Fibroblast of skin of right quadriceps (primary cell): ENCODE measurements around the gene CLN5.
"Not testable (repeated sequence)": the region's sequence is repeated elsewhere in the genome, so short reads cannot be mapped to it uniquely, and the experiment has no call there.

Experiments
- DNase-seq: peaks from one replicate; pipeline ENCODE4 v3.0.0-alpha.2; 2013

The CLN5 gene

DNA sequence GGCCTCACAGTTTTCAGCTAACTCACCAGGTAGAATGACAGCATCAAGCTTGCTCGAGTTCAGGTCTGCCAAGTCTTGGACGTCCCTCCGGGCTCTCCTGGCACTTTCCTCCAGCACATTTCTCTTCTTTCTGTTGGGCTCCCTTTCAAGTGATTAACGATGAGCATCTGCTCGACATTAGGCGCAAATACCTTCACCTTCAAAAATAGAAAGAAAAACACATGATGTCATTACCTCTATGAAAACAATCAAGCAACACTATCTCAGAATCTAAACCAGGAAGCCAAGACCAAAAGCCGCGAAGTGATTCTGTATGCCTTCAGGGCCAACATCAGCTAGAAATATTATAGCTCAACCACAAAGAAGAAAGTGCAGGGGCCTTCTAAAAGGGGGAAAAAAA, 15.4 kb upstream of the CLN5 start:
- DNase-seq: peak; percentile 71

DNA sequence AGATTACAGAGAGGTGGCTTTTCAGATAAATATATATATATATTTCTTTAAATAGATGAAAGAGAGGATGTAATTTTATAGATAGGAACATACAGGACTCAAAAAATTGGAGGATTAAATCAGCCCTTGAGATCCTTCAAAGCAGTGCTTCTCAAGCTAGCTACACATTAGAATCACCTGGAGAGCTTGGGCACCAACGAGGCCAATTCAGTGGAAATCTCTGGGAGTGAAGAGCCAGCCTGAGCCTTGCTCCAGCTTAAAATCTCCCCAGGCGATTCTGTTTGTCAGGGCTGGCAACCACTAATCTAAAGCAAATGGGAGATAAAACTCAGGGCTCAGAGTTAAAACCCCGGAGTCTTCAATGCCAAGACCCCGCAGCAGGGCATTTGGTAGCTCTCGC, 15.0 kb upstream of the CLN5 start:
- no peak for DNase-seq

DNA sequence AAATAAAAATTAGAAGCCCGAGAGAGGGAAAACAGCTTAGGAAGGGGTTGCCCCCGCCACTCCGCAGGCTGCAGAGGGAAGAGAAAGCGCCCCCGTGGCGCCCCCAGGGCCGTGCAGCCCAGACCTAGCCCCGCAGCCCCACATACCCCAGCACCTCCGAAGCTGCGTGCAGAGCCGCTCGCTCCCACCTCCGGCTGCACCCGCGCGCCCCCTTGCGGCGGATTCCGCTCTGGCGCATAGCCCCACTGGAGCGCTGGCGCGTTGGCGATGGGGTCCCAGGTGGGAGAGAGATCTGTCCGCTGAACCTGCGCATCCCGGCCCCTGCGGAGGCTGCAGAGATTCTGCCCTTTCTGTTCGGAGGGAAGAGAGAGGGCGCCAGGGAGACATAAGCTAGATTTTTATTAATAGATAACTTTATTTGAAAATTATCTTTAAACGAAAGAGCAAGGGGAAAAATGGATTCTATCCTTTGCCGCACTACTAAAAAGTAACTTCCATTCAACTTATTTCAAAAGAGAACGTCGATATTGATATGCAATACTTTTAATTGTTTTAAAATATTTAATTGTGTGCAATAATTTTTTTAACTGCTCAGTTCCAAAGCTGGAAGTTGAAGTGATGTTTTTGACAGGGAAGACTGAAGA, 11.7 kb upstream of the CLN5 start:
- DNase-seq: peak; percentile 52

DNA sequence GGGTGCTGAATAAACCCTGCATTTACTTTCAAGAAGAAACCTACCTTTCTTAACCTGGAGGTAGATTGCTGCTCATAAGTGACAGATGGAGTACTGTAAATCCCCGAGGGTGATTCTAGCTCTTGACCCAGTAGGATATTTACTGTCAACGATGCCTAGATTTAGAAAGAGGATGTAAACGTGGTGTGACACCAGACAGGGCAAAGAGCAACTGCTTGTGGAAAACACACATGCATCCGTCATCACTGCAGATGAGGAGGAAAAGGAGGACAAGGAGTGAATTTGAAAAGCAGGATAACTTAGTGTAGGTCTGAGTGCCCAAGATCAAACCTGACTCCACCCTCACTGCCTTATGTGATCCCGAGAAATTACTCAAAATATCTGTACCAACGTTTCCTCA, 9.8 kb upstream of the CLN5 start:
- DNase-seq: no peak

DNA sequence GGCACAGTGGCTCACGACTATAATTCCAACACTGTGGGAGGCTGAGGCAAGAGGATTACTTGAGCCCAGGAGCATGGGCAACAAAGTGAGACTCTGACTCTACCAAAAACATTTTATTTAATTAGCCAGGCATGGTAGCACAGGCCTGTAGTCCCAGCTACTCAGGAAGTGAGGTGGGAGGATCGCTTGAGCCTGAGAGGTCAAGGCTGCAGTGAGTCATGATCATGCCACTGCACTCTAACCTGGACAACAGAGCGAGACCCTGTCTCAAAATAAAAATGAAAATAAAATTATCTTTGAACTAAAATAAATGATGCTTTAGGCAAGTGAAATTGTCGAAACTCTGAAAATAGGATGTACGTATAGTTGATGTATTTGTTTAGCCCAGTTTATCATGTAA, 8.2 kb upstream of the CLN5 start:
- no peak for DNase-seq

DNA sequence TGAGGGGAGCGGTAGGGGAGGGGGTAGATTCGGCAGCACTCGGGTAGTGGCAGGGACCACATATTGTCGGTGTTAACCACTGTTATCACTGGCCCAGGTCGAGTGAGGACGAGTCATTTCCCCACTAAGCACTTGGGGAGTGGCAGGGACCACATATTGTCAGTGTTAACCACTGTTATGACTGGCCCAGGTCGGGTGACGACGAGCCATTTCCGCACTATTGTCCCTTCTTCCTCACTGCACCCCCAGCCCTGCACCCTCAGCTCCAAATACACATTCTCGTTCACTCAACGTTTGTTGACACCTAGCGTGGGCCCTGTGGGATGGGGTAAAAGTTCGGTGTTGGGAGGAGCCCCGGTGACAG, 467 bp upstream of the CLN5 start:
- no peak for DNase-seq

DNA sequence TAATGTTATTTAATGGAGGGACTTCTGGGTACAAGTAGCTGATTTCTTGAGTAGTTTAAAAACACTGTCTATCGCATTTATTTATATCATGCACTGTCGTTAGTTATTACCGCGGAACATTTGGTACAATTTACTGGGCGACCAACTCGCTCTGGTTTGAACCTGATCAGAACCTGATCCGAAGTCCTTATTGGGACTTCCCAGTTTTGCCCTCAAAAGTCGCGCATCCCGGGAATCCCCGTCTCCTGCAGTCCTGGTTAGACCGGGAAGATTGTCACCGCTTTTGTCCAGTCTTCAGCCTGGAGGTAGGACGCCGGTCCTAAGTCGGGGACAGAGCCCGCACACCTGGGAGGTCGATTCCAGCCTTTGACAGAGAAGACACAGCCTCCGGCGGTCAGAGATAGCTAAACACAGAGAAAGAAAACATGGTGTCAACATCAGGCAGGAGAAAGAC, 694 bp downstream of the CLN5 start:
- DNase-seq: peak; percentile 9

DNA sequence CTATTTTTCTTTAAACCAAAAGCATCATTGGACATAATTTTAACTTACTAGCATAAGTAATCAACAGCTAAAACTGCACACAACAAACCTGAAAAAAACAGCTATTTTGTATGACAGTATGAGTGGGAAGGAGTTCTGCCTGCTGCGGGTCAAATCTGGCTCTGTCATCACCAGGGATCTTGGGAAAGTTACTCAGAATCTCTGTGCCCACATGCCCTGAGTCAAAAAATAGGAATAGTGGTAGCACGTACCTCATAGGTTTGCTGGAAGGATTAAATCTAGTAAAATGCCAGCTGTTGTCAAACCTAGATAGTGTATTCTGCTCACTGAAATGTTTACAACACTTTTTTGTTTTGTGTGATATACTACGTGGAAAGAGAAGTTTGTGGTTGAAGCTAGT, 1.1 kb downstream of the CLN5 start:
- DNase-seq: no peak

DNA sequence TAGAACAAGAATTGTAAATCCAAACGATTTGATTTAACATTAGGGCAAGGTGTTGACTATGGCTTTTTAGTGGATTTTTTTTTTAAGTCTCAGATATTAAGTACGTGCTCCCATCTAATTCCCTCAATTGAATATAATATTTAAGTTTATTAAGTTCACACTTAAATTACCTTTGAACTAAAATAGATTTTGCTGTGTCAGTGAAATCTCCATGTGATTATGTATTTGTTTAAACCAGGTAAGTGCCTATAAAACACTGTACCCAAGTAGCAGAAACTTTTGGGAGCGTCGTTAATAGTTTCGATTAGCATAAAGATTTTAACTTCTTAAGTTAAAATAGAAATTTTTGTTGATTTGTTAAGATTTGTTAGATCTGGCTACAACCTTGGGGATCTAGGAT, 1.6 kb downstream of the CLN5 start:
- DNase-seq: no peak

DNA sequence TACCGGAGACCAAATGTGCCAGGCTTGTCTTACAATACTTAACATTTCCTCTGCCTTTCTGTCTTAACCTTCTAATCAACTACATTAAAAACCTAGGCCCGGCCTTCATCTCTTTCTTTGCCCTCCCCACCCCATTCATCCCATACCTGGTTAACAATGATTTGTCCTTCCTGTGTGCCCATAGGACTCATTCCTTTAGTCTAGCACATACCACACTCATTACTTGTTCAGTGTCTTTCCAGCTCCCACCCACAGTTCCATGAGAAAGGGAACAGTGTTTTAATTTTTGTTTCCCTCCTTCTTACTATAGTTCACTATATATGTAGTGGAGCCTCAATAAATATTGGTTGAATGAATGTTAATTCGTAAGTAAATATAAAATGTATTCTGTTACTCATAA, 2.4 kb downstream of the CLN5 start:
- no peak for DNase-seq

DNA sequence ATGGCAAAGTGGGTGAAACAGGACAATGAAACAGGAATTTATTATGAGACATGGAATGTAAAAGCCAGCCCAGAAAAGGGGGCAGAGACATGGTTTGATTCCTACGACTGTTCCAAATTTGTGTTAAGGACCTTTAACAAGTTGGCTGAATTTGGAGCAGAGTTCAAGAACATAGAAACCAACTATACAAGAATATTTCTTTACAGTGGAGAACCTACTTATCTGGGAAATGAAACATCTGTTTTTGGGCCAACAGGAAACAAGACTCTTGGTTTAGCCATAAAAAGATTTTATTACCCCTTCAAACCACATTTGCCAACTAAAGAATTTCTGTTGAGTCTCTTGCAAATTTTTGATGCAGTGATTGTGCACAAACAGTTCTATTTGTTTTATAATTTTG, 8.6 kb downstream of the CLN5 start:
- DNase-seq: no peak

DNA sequence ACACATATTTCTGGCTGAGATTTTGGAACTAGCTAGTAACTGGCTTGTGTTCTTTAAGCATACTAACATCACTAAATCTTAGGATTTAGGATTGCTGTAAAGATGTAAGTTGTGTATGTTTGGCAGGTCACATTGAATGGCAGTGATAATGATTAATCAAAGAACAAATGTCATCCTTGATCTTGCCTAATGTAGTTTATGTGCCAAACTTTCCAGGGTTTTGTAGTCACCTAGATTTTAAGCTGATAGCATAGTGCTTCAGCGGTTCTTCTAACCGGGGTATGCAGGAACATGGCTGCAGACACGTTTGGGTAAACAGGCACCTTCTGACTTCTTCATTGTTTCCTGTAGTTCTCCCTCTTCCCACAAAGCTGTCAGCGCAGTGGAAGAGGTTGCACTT, 9.7 kb downstream of the CLN5 start:
- DNase-seq: no peak

DNA sequence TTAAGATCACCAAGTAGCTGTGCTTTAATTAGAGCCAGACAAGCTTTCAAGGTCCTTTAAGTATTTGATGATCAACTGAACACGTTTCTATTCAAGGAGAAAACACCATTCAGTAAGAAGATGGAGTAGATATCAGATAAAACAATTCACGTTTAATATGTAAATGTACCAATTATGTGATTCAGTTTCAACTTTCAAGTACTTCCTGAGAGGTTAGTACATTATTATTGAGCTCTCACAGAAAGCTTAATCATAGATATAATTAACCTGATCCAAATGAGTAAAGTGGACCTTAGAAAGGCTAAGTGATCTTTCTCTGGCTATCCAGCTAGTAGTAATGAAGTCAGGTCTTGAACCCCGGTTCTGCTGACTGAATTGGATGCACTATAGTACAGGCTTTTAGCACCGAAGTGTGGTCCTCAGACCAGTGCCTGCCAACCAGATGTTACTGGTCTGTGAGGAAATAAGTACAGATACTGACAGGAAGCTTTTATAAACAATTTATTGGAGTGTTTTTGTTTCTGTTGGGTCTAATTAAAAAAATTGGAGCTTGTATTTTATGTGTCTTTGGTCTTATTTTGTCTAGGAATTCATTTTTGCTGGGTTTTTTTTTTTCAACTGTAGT, 10.2 kb downstream of the CLN5 start:
- DNase-seq: no peak

DNA sequence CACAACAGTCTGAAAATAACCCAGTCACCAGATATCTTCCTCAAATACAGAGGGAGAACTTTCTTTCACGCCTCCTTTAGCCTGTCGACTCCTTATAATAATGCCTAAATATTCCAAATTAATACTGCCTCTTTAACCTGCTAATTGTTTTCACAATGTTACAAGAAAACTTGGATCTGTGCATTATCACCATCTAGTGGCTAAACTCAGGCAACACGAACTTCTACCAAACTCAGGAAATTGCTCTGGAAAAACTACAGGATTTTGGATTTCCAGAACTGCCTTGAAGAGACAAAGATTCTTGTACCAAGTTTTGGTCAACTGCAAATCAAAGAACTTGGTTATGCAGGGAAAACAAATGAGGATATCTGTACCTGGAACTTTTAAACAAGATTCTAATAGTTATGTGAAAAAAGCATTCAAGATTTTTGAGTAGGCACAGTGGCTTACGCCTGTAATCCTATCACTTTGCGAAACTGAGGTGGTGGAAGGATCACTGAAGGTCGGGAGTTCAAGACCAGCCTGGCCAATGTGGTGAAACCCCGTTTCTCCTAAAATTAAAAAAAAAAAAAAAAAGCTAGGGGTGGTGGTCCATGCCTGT, 10.8 kb downstream of the CLN5 start:
- DNase-seq: no peak

DNA sequence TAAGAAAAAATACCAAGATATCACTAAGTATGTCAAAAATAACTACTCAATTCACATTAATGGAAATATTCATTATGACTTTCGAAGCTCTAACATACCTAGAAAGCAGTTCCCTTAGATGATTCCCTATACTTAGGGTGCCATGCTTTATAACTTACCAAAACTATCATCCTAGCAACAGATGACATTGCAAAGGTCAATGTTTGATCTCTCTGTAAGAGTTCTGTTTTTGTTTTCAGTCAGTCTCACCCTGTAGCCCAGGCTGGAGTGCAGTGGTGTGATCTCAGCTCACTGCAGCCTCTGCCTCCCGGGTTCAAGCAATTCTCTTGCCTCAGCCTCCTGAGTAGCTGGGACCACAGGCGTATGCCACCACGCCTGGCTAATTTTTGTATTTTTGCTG, 16.5 kb downstream of the CLN5 start:
- not testable (repeated sequence) for DNase-seq

DNA sequence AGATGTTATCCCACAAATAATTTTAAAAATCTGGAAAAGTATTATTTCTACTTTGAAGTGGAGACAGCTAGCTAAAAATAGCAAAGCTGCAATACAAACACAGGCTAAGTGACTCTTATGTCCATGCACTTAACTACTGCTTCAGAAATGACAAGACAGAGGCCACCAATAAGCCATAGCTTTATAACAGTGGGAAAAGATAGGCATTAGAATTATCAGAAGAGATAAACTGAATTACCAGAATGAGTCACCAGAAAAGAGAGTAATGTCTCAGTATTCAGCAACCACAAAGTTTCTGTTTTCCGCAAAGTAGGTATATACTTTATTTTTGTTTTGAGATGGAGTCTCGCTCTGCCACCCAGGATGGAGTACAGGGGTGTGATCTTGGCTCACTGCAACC, 17.1 kb downstream of the CLN5 start:
- no peak for DNase-seq

DNA sequence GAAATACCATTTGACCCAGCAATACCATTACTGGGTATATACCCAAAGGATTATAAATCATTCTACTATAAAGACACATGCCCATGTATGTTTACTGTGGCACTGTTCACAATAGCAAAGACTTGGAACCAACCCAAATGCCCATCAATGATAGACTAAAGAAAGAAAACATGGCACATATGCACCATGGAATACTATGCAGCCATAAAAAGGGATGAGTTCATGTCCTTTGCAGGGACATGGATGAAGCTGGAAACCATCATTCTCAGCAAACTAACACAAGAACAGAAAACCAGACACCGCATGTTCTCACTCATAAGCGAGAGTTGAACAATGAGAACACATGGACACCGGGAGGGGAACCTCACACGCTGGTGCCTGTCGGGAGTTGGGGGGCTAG, 17.8 kb downstream of the CLN5 start:
- DNase-seq: not testable (repeated sequence)

DNA sequence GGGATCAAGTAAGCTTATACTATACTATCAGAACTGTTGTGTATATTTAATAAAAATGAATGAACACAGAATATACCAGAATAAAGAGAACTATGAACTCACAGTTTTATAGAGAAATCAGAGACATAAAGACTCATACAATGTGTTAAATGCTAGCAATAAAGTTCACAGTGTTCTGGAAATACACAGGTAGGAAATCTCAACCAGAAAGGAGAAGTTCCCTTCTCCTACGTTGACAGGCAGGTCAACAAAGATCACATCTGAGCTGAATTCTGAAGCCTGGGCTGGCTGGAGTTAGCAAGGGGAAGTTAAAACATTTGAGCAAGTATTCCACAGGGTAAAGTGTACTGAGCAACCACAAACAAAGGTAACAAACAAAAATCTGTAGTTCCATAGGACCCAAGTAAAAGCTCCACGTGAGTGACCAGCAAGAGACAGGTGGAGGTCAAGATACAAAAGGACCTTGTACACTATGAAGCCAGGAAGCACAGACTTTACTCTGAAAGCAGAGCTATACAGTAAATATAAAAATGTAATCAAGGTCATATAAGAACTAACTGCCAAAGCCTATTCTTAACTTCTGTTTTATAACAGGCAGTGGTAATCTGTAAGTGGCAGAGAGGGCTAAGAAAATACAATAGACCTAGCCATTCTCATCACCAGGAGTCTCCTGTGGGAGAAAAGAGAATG, 22.1 kb downstream of the CLN5 start:
- no peak for DNase-seq

DNA sequence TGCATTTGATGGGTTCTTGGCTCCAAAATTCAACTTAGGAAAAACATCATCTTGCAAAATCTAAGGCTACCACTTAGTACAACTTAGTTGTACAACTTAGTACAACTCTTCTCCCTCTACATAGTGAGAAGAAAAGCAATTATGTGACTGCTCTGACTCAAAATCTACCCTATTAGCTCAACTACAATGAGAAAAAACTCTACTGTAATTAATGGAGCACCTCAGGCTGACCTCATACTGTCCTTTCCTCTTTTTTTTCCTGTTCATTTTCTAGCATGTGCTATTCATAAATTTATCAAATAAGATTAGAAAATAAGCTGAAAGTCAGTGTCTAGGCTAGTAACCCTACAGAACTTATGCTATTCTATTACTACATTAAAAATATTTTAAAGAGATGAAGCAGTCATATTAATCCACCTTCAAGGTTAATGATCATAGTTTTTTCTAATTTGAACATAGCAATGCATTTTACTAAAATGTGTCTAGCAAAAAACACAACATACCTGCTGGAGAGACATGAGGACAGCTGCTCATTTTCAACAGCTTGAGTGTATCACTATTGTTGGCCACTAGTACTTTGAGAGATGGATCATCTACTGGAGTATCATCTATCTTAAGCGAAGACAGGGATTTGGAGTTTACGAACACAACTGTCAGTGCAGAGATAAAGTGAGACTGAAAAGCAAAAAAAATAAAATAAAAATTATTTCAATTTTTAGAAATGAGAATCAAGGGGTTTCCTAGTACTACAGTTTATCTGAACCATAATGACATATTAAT, 23.2 kb downstream of the CLN5 start:
- DNase-seq: no peak

DNA sequence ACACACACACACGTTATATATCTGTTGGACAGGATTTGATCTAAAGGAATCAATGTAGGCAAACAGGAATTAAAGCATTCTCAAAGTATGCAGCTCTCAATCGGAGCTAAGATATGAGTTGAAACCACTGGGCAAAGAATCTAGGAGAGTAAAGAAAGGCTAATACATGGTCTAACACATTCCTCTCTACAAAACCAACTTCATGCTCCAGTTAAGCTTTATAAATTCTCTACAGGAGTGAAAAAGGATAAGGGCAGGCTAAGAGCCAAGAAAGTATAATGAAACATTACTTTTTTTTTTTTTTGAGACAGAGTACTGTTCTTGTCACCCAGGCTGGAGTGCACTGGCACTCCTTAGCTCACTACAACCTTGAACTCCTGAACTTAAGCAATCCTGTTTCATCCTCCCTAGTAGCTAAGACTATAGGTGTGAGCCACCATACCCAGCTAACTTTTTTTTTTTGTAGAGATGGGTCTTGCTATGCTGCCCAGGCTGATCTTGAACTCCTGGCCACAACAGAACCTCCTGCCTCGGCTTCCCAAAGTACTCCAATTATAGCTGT, 24.5 kb downstream of the CLN5 start:
- DNase-seq: no peak

DNA sequence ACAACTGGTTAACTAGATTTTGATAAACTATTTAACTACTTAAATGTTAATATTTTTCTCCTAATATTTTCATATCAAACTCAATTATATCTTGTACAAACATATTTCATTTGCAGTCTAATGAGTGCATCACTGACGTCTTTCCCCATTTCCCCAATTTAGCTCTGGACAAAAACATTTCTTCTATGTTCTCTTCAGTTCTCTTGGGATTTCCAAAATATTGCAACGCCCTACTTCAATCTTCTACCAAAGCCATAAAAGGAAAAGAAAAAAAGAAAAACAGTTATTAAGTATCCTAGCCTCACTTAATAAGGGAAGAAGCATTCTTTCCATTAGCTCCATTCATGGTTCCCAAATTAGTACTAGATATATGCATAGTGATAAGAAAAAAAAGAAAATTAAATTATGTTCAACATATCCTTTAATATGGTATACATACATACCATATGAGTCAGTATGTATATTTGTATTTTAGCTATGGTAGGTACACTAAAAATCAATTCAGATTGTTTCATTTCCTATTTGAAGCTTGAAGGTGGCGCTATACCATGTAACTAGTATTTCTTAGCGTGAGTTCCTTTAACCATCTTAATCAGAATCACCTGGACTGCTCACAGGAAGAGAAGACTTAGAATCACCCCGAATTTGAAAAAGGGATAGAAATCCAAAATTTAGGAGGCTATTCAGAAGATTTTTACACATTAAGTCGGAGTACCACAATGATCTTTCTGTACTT, 25.2 kb downstream of the CLN5 start:
- no peak for DNase-seq

DNA sequence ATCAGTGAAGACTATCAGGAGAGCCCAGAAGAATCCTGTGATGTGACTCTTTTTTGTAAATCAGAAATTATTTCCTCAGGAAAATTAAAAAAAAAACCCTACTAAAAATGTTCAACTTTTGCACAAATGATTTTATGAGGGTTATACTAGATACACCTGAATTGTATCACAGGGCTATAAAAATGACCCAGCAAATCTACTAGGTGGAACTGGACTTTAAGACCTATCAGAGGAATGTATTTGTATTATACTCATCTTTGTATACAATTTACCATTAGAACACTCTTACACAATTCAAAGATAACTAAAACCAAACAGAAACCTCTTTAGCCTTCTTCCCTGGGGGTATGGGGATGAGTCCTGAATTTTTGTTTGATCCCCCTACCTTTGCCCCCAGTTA, 27.9 kb downstream of the CLN5 start:
- no peak for DNase-seq
